Right lung (tissue), 5 donors: ENCODE measurements around the gene BIRC7. TPM values are rescaled to one million over a fixed set of nuclear protein-coding genes. Genes with fewer than 3 reads are reported as not detected.
"Not testable (repeated sequence)": the region's sequence is repeated elsewhere in the genome, so short reads cannot be mapped to it uniquely, and the experiment has no call there.

Experiments
- DNase-seq, 2 donors: peaks; one replicate each; pipeline ENCODE4 v3.0.0-alpha.2; 2013
- polyA plus RNA-seq, 5 donors: library from polyadenylated mRNA; unstranded; fragments of 120-200 nt; gene quantifications; one replicate each; pipeline versions ENCODE4 v1.2.1 to v1.2.3, GENCODE V29; 2013; ENCODE audit warnings: inconsistent platforms in 1 of 5, low replicate concordance in 1 of 5; ENCODE audit not compliant: insufficient read length in 5 of 5, insufficient read depth in 1 of 5

The BIRC7 gene
- polyA plus RNA-seq, 5 donors = 0.13 to 0.28 TPM; not detected in 3

- no peak for DNase-seq
Observed at GRCh38 chr20:63206878-63207277, 28.8 kb upstream of the BIRC7 start.

- DNase-seq = no peak
Observed at GRCh38 chr20:63208346-63208909, 27.3 kb upstream of the BIRC7 start.

GRCh38 chr20:63210011-63210605 lies 25.6 kb upstream of the BIRC7 start:
- no peak for DNase-seq

- DNase-seq = no peak
Observed at GRCh38 chr20:63212393-63212730, 23.3 kb upstream of the BIRC7 start.

- no peak for DNase-seq
Observed at GRCh38 chr20:63212792-63213191, 22.9 kb upstream of the BIRC7 start.

- no peak for DNase-seq
Observed at GRCh38 chr20:63214514-63214913, 21.2 kb upstream of the BIRC7 start.

GRCh38 chr20:63215101-63216040 lies 20.3 kb upstream of the BIRC7 start:
- no peak for DNase-seq

- DNase-seq = peak; percentile 93
Observed at GRCh38 chr20:63216041-63216848, 19.5 kb upstream of the BIRC7 start, which contains the start of gene YTHDF1. TSS of gene YTHDF1 (minus strand) at chr20:63216131. CDS start at chr20:63215892, 239 bp downstream.

- no peak for DNase-seq
Observed at GRCh38 chr20:63216849-63217471, 18.7 kb upstream of the BIRC7 start.

- DNase-seq = no peak
Observed at GRCh38 chr20:63217706-63218105, 18.0 kb upstream of the BIRC7 start.

- no peak for DNase-seq
Observed at GRCh38 chr20:63218701-63219446, 16.8 kb upstream of the BIRC7 start.

GRCh38 chr20:63219447-63219821 lies 16.3 kb upstream of the BIRC7 start:
- no peak for DNase-seq

- no peak for DNase-seq
Observed at GRCh38 chr20:63219866-63220521, 15.7 kb upstream of the BIRC7 start.

GRCh38 chr20:63220696-63221399 lies 14.9 kb upstream of the BIRC7 start:
- no peak for DNase-seq

GRCh38 chr20:63221400-63222053 lies 14.2 kb upstream of the BIRC7 start:
- DNase-seq = not testable (repeated sequence)

- DNase-seq = no peak
Observed at GRCh38 chr20:63222541-63222940, 13.2 kb upstream of the BIRC7 start.

GRCh38 chr20:63223121-63223825 lies 12.4 kb upstream of the BIRC7 start:
- DNase-seq = no peak

GRCh38 chr20:63223826-63224207 lies 11.9 kb upstream of the BIRC7 start:
- DNase-seq = no peak
